ENCODE measurements around the gene DOCK11.
A peak's percentile ranks its signal among the peaks of the same experiment; 100 is the strongest.

DOCK11 gene

DNA sequence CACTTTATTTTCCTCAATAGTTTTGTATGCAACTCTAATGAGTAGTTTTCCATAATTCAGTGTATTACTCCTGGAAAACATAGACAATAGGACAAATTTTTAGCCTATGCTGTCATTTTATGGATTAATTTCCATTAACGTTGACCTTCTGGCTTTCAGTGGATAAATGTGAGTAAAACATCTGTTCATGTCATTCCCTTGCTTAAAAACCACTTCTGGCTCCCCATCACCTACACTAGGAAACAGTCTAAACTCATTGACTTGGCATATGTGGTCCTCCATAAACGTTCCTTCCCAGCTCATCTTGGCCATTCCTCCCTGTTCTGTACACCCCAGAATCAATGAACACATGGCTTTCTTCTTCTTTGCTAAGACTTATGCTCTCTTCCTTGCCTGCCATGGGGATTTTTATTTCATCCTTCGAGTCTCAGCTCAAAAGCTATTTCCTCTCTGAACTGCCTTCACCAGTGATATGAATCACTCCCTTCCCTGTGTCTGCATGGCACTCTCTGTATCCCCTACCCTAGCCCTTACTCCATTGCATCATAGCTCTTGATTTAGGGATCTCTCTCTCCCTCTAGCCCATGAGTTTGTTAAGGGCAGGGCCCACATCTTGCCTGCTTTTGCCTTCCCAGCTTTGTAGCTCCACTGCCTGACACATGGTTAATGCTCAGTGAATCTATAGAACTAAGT, 34.8 kb downstream of the DOCK11 start:
- no peak for DNase-seq (ENCODE audit: low read depth in 2 of 2)

- no peak for DNase-seq (ENCODE audit: low read depth in 2 of 2)
These were observed 39.3 kb downstream of the DOCK11 start for GRCh38 chrX:118534716-118535493.

GRCh38 chrX:118536204-118536603, 40.6 kb downstream of the DOCK11 start:
- DNase-seq (ENCODE audit: low read depth in 2 of 2) = no peak

- DNase-seq (ENCODE audit: low read depth in 2 of 2) = peak in 1 of 2 donors; percentile 13
These were observed 41.3 kb downstream of the DOCK11 start for GRCh38 chrX:118536687-118537461.

DNA sequence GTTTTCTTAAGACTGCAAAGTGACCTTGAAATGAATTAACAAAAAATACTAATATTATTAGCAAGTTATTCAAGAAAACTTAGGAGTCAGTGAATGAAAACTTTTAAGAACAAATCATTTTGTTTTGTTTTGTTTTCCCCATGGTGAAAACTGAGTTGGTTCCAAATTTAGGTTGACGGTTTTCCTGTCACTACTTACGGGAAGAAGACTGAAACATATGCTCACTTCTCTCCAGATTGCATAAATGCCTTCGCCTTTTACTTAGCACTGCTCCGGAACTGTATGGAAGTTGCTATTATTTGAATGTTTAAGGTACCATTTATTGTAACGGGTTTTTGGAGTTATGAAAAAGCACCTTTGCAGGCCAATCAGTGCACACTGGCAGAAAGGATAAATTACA, 42.8 kb downstream of the DOCK11 start:
- DNase-seq (ENCODE audit: low read depth in 2 of 2) = no peak

DNA sequence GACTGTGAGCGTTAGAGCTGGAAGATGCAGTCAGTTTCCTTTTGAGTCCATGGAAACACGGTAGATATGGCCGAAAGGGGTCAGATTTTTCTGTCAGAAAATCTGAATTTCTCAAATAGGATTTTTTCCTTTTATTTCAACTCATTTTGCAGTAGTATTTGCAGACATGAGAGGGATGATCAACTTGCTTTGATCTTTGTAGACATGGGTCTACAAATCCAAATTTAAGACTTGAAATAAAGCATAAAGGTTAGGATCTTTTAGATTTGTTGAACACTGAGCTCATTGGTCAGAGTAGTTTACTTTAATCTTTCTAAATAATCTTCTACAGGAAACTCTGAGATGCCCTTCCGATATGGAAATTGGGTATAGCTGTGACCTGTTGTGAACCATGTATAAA, 44.7 kb downstream of the DOCK11 start:
- DNase-seq (ENCODE audit: low read depth in 2 of 2) = no peak

DNA sequence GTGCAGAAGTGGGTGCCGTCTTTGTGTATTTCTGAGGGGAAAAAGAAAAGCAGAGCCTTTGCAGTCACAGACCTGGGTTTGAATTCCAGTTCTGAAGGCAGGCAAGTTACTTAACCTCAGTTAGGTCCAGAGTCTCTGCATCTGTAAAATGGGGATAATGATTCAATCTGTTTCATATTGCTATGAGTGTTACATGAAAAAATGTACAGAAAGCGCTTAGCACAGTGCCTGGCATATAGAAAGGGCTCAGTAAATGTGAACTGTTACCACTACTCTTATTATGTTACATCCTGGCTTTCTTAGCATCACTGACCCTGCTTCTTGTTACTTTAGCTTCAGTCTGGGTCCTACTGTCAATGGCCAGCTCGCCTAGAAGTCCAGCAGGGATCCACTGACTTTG, 45.9 kb downstream of the DOCK11 start:
- no peak for DNase-seq (ENCODE audit: low read depth in 2 of 2)

DNA sequence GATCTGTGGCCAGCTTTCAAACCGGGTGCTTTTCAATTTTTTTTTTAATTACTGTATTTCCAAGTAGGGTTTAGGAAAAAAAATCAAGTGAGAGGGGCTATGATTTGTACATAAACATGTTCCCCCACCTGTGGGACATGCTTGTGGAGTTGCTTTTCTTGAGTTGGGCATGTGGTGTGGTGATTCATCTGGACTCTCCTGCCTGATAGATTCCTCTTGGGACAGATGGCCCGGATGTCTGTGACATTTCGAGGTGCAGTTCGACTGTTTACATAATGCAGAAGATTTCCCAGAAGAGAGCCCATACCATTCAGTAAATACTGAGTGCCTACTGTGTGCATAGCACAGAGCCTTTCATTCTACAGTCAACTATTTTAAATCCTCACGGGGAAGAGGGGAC, 49.9 kb downstream of the DOCK11 start:
- DNase-seq (ENCODE audit: low read depth in 2 of 2) = no peak

- no peak for DNase-seq (ENCODE audit: low read depth in 2 of 2)
These were observed 53.2 kb downstream of the DOCK11 start for GRCh38 chrX:118548841-118549240.

GRCh38 chrX:118550792-118551191, 55.2 kb downstream of the DOCK11 start:
- DNase-seq (ENCODE audit: low read depth in 2 of 2) = no peak

GRCh38 chrX:118551426-118551825, 55.8 kb downstream of the DOCK11 start:
- DNase-seq (ENCODE audit: low read depth in 2 of 2) = no peak

- no peak for DNase-seq (ENCODE audit: low read depth in 2 of 2)
These were observed 56.7 kb downstream of the DOCK11 start for GRCh38 chrX:118552121-118552900.

- no peak for DNase-seq (ENCODE audit: low read depth in 2 of 2)
These were observed 57.6 kb downstream of the DOCK11 start for GRCh38 chrX:118553042-118553710.

DNA sequence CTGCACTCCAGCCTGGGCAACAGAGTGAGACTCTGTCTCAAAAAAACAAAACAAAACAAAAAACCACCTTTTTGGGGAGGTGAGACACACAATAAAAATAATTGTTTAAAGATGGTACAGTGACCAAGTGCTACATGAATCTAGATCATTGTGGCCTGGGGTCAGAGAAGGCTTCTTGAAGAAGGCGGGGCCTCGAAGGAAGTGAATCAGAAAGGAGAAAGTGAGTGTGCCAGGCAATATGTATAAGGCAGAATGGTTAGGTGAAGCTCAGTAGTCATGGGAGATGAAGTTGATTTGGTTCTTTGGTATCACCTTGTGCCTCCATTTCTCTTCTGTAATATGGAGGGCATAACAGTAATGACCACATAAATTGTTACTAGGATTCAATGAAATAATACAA, 58.9 kb downstream of the DOCK11 start:
- DNase-seq (ENCODE audit: low read depth in 2 of 2) = no peak

DNA sequence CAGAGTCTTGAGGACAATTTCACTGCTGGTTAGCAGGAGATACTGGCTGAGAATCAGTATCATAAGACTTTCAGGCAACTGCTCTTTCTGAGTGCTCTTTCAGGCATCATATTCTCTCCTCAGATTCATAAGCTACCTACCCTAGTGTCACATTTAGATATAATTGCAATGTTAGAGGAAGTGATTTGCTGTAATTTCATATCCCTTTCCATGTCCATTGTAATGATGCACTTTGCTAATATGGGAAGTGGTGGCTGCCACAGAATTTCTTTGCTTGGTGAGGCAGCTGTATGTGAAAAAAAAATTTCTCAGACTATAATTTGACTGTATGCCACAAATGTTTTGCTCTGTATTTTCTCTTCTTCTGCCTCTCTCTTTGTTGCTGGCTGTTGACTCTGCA, 63.3 kb downstream of the DOCK11 start:
- no peak for DNase-seq (ENCODE audit: low read depth in 2 of 2)

GRCh38 chrX:118560489-118560888, 64.9 kb downstream of the DOCK11 start:
- no peak for DNase-seq (ENCODE audit: low read depth in 2 of 2)

GRCh38 chrX:118562582-118563164, 67.1 kb downstream of the DOCK11 start:
- no peak for DNase-seq (ENCODE audit: low read depth in 2 of 2)

DNA sequence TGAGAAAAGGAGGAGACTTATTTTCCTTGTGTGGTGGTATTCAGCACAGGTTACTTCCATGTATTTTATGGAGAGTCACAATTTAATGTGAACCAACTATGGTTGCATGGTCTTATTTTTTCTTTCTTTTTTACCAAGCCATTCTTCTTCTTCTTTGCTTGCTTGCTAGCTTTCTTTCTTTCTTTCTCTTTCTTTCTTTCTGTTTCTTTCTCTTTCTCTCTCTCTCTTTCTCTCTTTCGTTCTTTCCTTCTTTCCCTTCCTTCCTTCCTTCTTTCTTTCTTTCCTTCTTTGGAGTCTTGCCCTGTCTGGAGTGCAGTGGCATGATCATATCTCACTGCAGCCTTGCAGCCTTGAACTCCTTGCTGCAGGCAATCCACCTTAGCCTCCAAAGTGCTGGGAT, 68.9 kb downstream of the DOCK11 start:
- no peak for DNase-seq (ENCODE audit: low read depth in 2 of 2)

- DNase-seq (ENCODE audit: low read depth in 2 of 2) = no peak
These were observed 70.2 kb downstream of the DOCK11 start for GRCh38 chrX:118565853-118566252.

- no peak for DNase-seq (ENCODE audit: low read depth in 2 of 2)
These were observed 70.7 kb downstream of the DOCK11 start for GRCh38 chrX:118566359-118566758.

DNA sequence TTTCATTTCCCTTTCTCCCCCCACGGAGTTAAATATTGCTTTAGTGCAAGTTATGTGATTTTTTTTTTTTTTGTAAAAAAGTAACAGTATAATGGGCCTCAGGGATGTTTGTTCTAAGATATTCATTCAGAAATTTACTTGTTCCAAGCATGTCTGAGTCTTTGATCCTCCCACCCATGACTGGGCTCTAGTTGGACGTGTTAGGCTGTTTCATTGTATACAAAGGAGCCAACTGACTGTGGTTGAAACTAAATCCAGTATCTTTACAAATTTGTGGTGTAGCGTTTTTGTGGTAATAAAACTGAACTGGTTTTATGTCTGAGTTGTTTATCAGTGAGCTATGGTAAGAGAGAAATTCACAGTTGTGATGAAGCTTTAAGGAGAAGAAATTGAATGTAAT, 74.1 kb downstream of the DOCK11 start:
- no peak for DNase-seq (ENCODE audit: low read depth in 2 of 2)
